Fibroblast of peridontal ligament (primary cell): ENCODE measurements around the gene WASF1.

Source experiments
- DNase-seq: peaks from one replicate; pipeline ENCODE4 v3.0.0-alpha.2; 2010; ENCODE audit errors: extremely low read depth

WASF1 gene

GRCh38 chr6:110179406-110180227 lies at the start of gene WASF1:
Gene WASF1 (minus strand): TSS chr6:110179670. CDS start chr6:110127601, 52,069 bp downstream.
- peak; percentile 97 for DNase-seq

GRCh38 chr6:110226261-110226660 lies 46.8 kb upstream of the WASF1 start:
- DNase-seq, result no peak

- DNase-seq, result peak; percentile 43
These were observed 42.3 kb upstream of the WASF1 start for GRCh38 chr6:110221738-110222137.

- DNase-seq, result peak; percentile 33
These were observed 37.8 kb upstream of the WASF1 start for GRCh38 chr6:110217266-110217665.

GRCh38 chr6:110216140-110216539 lies 36.7 kb upstream of the WASF1 start:
- no peak for DNase-seq

GRCh38 chr6:110214338-110214737 lies 34.9 kb upstream of the WASF1 start:
- DNase-seq, result no peak

GRCh38 chr6:110211753-110212152 lies 32.3 kb upstream of the WASF1 start:
- no peak for DNase-seq

GRCh38 chr6:110207652-110208051 lies 28.2 kb upstream of the WASF1 start:
- no peak for DNase-seq

- DNase-seq, result no peak
These were observed 21.8 kb upstream of the WASF1 start for GRCh38 chr6:110201151-110201884.

- DNase-seq, result no peak
These were observed 19.1 kb upstream of the WASF1 start for GRCh38 chr6:110198561-110198960.

GRCh38 chr6:110196874-110197273 lies 17.4 kb upstream of the WASF1 start:
- DNase-seq, result no peak

- no peak for DNase-seq
These were observed 16.2 kb upstream of the WASF1 start for GRCh38 chr6:110195639-110196038.

- DNase-seq, result no peak
These were observed 12.0 kb upstream of the WASF1 start for GRCh38 chr6:110191477-110191876.

GRCh38 chr6:110190726-110191125 lies 11.3 kb upstream of the WASF1 start:
- DNase-seq, result no peak

GRCh38 chr6:110188791-110189190 lies 9.3 kb upstream of the WASF1 start:
- no peak for DNase-seq

GRCh38 chr6:110185879-110186278 lies 6.4 kb upstream of the WASF1 start:
- DNase-seq, result no peak

- DNase-seq, result no peak
These were observed 3.9 kb upstream of the WASF1 start for GRCh38 chr6:110183292-110183885.

- DNase-seq, result no peak
These were observed 1.9 kb upstream of the WASF1 start for GRCh38 chr6:110181131-110182030.

GRCh38 chr6:110180228-110181008 lies 948 bp upstream of the WASF1 start, which contains the start of gene CDC40:
Gene CDC40 (plus strand): TSS chr6:110180427. CDS start chr6:110180445, 18 bp downstream.
- no peak for DNase-seq

- peak; percentile 59 for DNase-seq
These were observed 654 bp downstream of the WASF1 start for GRCh38 chr6:110178626-110179405.
